Fibroblast of lung (primary cell): Measurements from ENCODE around the gene PRDM16.

Experiments used
- EZH2 ChIP-seq: IDR thresholded peaks from 2 replicates; pipeline ENCODE4 v1.5.1; 2012; ENCODE audit warnings: low read length, control low read depth, mild to moderate bottlenecking; ENCODE audit errors: missing control alignments
- TF ChIP-seq, protein P1 (sequence below), 2 donors: IDR thresholded peaks in 1 of 2; conservative IDR thresholded peaks in 1 of 2; 1 replicate in 1 of 2; 2 replicates in 1 of 2; pipeline ENCODE4 v1.5.1; 2011 to 2012; ENCODE audit warnings: low read length in 2 of 2, control low read depth in 1 of 2, inconsistent platforms in 1 of 2, low read depth in 1 of 2, mild to moderate bottlenecking in 1 of 2

DNA sequence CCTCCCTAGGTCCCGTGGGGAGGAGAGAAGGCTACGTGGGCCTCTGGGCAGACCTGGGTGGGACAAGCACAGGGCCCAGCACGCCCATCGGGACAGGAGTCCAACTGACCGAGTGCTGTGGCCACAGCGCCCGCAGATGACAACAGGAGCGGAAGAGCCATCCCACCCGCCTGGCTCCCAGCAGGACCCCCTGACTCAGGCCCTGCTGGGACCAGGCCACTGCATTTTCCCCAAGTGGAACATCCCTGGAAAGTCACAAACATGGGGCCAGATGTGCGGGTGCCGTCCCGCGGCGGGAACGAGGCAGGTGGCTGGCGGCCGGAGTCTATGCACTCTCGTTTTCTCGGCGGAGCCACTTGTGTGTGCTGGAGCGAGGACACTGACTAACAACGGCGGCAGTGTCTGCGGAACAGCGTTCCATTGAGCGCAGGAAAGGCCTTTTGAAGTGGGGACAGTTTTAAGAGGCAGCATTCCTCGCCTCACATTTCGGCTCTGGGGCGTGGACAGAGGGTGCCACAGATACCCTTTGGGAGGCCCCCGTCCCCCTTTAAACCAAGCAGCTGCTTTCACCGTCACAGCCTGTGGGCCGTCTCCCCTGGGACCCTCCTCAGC, 291.7 kb downstream of the PRDM16 start:
- TF ChIP-seq, protein P1, sequence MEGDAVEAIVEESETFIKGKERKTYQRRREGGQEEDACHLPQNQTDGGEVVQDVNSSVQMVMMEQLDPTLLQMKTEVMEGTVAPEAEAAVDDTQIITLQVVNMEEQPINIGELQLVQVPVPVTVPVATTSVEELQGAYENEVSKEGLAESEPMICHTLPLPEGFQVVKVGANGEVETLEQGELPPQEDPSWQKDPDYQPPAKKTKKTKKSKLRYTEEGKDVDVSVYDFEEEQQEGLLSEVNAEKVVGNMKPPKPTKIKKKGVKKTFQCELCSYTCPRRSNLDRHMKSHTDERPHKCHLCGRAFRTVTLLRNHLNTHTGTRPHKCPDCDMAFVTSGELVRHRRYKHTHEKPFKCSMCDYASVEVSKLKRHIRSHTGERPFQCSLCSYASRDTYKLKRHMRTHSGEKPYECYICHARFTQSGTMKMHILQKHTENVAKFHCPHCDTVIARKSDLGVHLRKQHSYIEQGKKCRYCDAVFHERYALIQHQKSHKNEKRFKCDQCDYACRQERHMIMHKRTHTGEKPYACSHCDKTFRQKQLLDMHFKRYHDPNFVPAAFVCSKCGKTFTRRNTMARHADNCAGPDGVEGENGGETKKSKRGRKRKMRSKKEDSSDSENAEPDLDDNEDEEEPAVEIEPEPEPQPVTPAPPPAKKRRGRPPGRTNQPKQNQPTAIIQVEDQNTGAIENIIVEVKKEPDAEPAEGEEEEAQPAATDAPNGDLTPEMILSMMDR (conservative IDR thresholded peaks at IDR 0.05 in 1 of 2, IDR thresholded peaks at IDR 0.05 in 1 of 2; ENCODE audit: low read depth in 1 of 2, low read length in 2 of 2), result no peak
- TF ChIP-seq EZH2, result no peak
